HG03108 (cell line): Measurements from ENCODE around the gene LZIC.

Source experiments
- ATAC-seq: cut with Tn5 transposase; IDR thresholded peaks from one replicate; pipeline ENCODE4 v1.9.1; 2021; ENCODE audit warnings: moderate library complexity; ENCODE audit not compliant: unreplicated experiment

The LZIC gene

GRCh38 chr1:9910423-9911178 is 32.6 kb downstream of the LZIC start:
- peak; percentile 95 for ATAC-seq

DNA sequence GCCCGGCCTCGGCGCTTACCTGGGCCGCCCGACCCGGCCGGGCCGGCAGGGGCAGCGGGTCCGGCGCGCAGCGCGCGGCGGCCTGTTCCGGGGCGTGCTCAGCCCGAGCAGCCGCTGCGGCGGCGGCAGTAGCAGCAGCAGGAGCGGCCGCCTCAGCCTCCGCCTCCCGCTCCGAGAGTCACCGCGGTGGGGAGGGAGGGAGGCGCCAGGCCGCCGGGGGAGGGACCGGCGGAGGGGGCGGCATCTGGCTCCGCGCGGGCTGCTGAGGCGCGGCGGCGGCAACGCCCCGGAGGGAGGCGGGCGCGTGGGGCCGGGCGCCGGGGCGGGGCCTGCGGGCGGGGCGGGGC is 33.1 kb downstream of the LZIC start, which contains the start of gene CTNNBIP1:
Gene CTNNBIP1, minus strand, starts transcription at position 194 of the 347 bp plus-strand sequence. CDS start 38,205 bp downstream, outside the sequence.
- peak; percentile 74 for ATAC-seq

GRCh38 chr1:9909234-9910046 is 33.8 kb downstream of the LZIC start:
- peak; percentile 0 for ATAC-seq

DNA sequence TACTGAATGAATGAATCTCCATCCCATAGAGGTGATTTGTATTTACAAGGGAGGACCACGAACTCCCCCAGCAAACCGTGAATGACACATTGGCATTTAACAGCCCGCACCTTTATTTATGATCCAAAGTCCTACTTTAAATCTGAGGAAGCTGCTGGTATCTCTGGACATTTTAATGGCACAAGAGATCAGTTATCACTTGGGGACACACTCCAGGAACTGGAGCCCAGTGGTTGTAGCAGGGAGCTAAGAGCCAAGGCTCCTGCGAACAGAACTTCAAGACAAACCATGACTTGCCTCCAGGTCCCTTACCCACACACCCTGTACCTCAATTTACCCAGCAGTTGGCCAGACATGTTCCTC is 34.3 kb downstream of the LZIC start:
- ATAC-seq: no peak

- ATAC-seq: no peak
Measured at GRCh38 chr1:9907441-9907840, 35.8 kb downstream of the LZIC start.

- ATAC-seq: no peak
Measured at GRCh38 chr1:9906466-9906865, 36.7 kb downstream of the LZIC start.

DNA sequence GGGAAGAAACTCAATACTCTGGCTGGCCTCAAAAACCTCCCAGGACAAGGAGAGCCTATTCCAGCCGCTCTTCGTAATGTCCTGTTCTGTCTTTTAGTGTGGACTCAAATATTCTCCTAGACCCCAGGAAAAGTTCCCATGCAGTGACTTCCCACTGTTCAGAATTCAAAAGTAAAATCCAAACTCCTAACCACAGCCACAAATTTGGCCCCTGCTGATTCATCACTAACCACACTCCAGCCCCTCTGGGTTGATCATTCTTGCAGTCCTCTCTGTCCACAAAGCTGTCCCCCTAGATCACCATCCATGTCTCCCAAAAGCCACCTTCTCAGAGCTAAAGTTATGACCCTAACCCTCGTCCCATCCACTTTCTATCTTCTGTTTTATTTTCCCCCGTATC is 38.2 kb downstream of the LZIC start:
- no peak for ATAC-seq

DNA sequence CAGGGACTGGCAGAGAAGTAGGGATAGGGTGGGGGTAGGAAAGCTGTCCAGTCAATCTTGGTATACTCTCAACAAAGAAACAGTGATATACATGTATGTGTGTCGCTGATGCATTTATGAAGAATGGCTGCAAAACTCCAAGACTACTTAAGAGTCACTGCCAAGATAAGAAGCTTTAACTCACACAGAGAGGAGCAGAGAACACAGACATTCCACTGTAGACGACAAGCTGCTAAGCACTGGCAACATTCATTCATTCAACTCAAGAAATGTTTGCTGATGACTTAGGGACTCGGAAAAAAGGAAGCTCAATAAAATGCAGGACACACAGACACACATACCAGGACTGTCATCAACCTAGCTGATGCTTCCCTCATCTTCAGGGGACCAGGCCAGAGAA is 38.6 kb downstream of the LZIC start:
- ATAC-seq: no peak

DNA sequence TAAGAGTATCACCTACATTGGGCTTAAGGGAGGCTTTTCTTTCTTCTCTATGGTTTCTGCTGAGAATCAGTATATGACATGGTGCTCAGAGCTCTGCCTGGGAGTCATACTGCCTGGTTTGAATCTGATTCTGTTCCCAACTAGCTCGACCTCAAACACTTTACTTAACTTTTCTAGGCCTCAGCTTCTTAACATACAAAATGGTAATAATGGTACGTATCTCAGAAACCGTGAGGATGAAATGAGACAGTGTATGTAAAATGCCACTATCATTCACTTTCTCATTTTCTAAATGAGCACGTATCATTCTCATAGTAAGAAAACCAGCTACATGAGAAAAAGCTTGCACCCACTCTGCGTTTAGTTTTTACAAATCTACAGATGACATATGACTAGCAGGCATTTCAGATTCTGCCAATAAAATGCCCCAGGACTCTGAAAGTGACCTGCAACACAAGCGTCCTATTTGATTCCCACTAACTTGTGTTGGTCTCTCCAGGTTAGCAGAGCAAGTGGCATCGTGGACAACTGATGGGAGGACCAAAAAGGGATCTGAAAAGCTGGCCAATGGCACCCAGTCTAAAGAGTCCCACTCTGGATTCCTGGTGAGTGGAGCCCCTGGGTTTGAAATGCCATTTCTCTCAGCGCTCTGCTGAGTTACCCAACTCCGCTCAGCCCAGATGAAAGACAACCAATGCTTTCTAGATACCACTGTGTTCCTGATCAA is 39.2 kb downstream of the LZIC start:
- no peak for ATAC-seq

DNA sequence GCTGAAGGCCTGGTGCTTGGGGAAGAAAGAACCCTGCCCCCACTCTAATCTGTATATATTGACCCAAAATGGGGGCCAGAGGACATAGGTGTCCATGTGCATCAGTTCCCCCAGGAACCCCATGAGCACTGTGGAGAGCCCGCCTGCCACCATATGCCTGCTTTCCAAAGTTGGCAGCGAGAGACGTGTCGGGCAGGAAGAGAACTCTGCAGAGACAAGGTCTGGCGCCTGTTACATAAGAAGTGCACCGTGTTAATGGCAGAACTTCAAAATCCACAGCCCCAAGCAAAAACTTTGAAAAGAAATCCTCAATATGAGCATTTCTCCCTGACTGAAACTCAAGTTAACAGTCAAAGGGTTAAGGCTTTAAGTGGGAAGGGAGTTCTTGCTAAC is 41.1 kb downstream of the LZIC start:
- no peak for ATAC-seq

DNA sequence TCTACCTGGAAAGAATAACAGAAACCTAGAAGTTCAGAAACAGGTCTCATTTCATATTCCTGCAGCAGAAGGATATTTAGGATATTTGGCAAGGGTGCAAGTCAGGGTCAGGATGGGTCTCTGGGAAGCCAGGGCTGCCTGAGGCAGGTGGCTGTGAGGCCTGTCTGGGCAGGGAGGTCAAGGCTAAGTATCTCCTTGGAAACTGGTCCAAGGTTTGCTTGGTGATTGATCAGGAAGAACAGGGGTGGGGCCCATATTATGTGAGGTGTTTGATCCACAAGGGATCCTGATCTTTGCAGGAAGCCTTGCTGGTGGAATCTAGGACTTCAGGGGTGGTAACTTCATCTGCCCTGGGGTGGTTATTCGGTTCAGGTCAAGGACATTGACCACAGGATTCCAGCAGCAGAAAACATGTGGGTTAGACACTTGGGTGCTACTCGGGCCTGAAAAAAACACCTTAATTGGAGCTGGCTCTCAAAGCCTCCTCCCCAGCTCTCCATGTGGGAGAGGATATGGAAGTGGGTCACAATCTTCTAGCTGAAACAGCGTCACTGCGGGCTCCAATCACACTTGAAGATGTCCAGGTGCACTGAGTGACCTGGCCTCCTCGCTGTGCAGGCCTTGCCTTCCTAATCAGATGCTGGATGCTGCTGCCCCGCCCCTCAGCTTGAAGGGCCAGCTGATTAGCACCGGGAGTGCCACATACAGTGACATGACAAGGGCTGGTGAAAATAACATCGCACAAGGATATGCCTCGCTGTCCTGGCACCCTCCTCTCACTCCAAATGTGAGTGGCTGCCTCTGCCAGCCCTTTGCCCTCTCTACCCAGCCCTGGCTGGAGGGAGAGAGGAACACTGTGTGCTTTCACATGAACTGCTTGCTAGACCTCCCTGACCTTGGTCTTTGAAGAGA is 41.8 kb downstream of the LZIC start:
- no peak for ATAC-seq

GRCh38 chr1:9900142-9901043 is 42.8 kb downstream of the LZIC start:
- ATAC-seq: peak; percentile 60

- ATAC-seq: no peak
Measured at GRCh38 chr1:9894115-9894514, 49.1 kb downstream of the LZIC start.

- ATAC-seq: no peak
Measured at GRCh38 chr1:9892563-9893528, 50.3 kb downstream of the LZIC start.

DNA sequence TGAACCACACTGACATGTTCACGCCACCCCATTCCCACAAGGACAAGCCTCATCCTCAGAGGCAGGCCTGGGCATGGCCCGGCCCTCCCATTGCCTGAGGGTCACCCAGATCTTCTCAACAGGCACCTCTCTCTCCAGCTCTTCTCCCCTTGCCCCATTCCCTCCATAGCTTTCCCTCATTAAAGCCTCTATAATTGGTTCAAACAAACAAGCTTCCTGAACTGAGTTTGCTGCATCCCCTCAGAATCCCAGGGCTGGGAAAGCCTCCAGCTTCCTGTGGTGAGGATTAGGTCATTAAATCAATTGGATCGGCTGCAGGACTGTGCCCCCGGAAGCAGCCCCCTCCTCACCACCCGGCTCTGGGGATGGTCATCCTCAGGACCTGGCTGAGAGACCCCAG is 52.0 kb downstream of the LZIC start:
- ATAC-seq: no peak

DNA sequence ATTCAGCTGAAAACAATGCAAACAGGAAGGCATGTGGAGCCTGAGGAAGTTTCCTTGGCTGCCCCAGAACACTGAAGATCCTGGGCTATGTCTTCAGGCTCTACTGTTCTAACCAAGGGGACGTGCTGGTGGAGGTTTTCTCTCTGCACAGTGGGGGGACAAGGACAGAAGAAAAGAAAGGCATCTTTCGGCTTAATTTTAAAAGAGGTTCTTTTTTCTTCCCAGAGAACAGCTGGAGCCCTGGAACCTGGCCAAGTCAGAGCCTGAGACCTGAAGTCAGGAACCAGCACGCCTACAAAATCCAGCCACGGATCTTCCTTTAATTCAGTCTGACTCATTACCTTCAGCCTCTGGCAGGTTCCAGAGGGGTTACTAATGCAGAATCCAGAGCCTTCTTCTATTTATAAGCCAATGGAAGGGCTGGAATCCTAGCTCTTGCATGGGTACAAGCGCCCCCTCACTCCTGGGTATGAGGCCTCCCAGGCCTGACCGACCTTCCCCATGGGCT is 52.9 kb downstream of the LZIC start:
- no peak for ATAC-seq

GRCh38 chr1:9889411-9889810 is 53.8 kb downstream of the LZIC start:
- ATAC-seq: no peak

GRCh38 chr1:9888886-9889285 is 54.3 kb downstream of the LZIC start:
- no peak for ATAC-seq
